ENCODE data around the gene SLC6A9. TPM values are rescaled to one million over a fixed set of nuclear protein-coding genes. Genes with fewer than 3 reads are reported as not detected.

SLC6A9 gene
- total and polyA plus RNA-seq, 2 experiments from 2014 or later, result 14.4 to 20.0 TPM

GRCh38 chr1:44002165-44002564 lies 29.1 kb downstream of the SLC6A9 start:
- peaks cover 12% of the 10 kb centered on the region; the same call in 1 of the 2 replicates for H3F3A ChIP-seq (replicated peaks; ENCODE audit: low read depth)
- no peaks in the 10 kb centered on the region for H3K9me2 ChIP-seq (ENCODE audit: insufficient read depth)
- H3K4me2 ChIP-seq, result no peak overlapping the region
- H3K27me3 ChIP-seq (ENCODE audit: insufficient read depth), result no peaks in the 10 kb centered on the region
- H3K4me1 ChIP-seq (ENCODE audit: insufficient read depth), result no peaks in the 10 kb centered on the region
- Mint-ChIP-seq H3K27ac (no peak overlapping the region), H3K27me3 (ENCODE audit: insufficient read depth, low read depth, poor library complexity) (peaks cover 15% of the 10 kb centered on the region), H3K9me3 (no peaks in the 10 kb centered on the region), H3K4me3 (no peak overlapping the region), H3K4me1 (peaks cover 12% of the 10 kb centered on the region), H3K36me3 (ENCODE audit: low read depth) (peaks cover 78% of the 10 kb centered on the region)
- H3K79me2 ChIP-seq (replicated peaks; ENCODE audit: insufficient read depth), result no peaks in the 10 kb centered on the region
- ATAC-seq (no peak), DNase-seq (ENCODE audit: low spot score) (no peak)
- no peak overlapping the region for H3K4me3 ChIP-seq
- H4K20me1 ChIP-seq (replicated peaks; ENCODE audit: insufficient read depth), result no peaks in the 10 kb centered on the region; the same call in 1 of the 2 replicates
- H2AFZ ChIP-seq, result no peak overlapping the region
- TF ChIP-seq CREB1 (CRISPR knock-in tag; IDR thresholded peaks at IDR 0.05; ENCODE audit: low read depth) (no peak), JUNB (IDR thresholded peaks at IDR 0.05; ENCODE audit: unreplicated experiment) (no peak), POLR2AphosphoS5 (IDR thresholded peaks at IDR 0.05; ENCODE audit: low read depth) (no peak), ZNF331 (CRISPR knock-in tag; IDR thresholded peaks at IDR 0.05; ENCODE audit: low read depth) (no peak), STAT1 (IDR thresholded peaks at IDR 0.05; ENCODE audit: unreplicated experiment) (no peak), EZH2 (IDR thresholded peaks at IDR 0.05; ENCODE audit: low read depth, unreplicated experiment) (no peak), EZH2phosphoT487 (IDR thresholded peaks at IDR 0.05; ENCODE audit: unreplicated experiment) (no peak), REST (IDR thresholded peaks at IDR 0.05; ENCODE audit: unreplicated experiment) (no peak), ZNF114 (CRISPR knock-in tag; IDR thresholded peaks at IDR 0.05) (no peak), ETS1 (IDR thresholded peaks at IDR 0.05) (no peak), CTCF (conservative IDR thresholded peaks at IDR 0.05; ENCODE audit: low read depth in 2 of 2) (no peak), NANOG (IDR thresholded peaks at IDR 0.05; ENCODE audit: borderline replicate concordance) (no peak)
- TF ChIP-seq, protein P1, sequence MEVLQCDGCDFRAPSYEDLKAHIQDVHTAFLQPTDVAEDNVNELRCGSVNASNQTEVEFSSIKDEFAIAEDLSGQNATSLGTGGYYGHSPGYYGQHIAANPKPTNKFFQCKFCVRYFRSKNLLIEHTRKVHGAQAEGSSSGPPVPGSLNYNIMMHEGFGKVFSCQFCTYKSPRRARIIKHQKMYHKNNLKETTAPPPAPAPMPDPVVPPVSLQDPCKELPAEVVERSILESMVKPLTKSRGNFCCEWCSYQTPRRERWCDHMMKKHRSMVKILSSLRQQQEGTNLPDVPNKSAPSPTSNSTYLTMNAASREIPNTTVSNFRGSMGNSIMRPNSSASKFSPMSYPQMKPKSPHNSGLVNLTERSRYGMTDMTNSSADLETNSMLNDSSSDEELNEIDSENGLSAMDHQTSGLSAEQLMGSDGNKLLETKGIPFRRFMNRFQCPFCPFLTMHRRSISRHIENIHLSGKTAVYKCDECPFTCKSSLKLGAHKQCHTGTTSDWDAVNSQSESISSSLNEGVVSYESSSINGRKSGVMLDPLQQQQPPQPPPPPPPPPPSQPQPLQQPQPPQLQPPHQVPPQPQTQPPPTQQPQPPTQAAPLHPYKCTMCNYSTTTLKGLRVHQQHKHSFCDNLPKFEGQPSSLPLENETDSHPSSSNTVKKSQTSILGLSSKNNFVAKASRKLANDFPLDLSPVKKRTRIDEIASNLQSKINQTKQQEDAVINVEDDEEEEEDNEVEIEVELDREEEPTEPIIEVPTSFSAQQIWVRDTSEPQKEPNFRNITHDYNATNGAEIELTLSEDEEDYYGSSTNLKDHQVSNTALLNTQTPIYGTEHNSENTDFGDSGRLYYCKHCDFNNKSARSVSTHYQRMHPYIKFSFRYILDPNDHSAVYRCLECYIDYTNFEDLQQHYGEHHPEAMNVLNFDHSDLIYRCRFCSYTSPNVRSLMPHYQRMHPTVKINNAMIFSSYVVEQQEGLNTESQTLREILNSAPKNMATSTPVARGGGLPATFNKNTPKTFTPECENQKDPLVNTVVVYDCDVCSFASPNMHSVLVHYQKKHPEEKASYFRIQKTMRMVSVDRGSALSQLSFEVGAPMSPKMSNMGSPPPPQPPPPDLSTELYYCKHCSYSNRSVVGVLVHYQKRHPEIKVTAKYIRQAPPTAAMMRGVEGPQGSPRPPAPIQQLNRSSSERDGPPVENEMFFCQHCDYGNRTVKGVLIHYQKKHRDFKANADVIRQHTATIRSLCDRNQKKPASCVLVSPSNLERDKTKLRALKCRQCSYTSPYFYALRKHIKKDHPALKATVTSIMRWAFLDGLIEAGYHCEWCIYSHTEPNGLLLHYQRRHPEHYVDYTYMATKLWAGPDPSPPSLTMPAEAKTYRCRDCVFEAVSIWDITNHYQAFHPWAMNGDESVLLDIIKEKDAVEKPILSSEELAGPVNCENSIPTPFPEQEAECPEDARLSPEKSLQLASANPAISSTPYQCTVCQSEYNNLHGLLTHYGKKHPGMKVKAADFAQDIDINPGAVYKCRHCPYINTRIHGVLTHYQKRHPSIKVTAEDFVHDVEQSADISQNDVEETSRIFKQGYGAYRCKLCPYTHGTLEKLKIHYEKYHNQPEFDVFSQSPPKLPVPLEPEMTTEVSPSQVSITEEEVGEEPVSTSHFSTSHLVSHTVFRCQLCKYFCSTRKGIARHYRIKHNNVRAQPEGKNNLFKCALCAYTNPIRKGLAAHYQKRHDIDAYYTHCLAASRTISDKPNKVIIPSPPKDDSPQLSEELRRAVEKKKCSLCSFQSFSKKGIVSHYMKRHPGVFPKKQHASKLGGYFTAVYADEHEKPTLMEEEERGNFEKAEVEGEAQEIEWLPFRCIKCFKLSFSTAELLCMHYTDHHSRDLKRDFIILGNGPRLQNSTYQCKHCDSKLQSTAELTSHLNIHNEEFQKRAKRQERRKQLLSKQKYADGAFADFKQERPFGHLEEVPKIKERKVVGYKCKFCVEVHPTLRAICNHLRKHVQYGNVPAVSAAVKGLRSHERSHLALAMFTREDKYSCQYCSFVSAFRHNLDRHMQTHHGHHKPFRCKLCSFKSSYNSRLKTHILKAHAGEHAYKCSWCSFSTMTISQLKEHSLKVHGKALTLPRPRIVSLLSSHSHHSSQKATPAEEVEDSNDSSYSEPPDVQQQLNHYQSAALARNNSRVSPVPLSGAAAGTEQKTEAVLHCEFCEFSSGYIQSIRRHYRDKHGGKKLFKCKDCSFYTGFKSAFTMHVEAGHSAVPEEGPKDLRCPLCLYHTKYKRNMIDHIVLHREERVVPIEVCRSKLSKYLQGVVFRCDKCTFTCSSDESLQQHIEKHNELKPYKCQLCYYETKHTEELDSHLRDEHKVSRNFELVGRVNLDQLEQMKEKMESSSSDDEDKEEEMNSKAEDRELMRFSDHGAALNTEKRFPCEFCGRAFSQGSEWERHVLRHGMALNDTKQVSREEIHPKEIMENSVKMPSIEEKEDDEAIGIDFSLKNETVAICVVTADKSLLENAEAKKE (CRISPR knock-in tag; IDR thresholded peaks at IDR 0.05), result no peak
- H3K36me3 ChIP-seq (ENCODE audit: insufficient read depth), result peaks cover 10% of the 10 kb centered on the region; the same call in 1 of the 2 replicates
- H3K27ac ChIP-seq (ENCODE audit: low read depth), result no peak overlapping the region

Data from GM23338 (cell line).